Smooth muscle cell of the brain vasculature (primary cell): ENCODE data around the gene BPIFB2.
"Not testable (repeated sequence)": the region's sequence is repeated elsewhere in the genome, so short reads cannot be mapped to it uniquely, and the experiment has no call there.

Experiments
- DNase-seq: peaks from one replicate; pipeline ENCODE4 v3.0.0-alpha.2; 2012; ENCODE audit warnings: low read depth, low spot score

BPIFB2 gene

GRCh38 chr20:33007376-33008335 is at the start of gene BPIFB2:
BPIFB2 (plus strand) TSS chr20:33007704; CDS start chr20:33008575, 871 bp downstream.
- DNase-seq, result no peak

- no peak for DNase-seq
Observed at GRCh38 chr20:32958574-32958973, 48.9 kb upstream of the BPIFB2 start.

- DNase-seq, result no peak
Observed at GRCh38 chr20:32959351-32960221, 47.9 kb upstream of the BPIFB2 start.

- DNase-seq, result no peak
Observed at GRCh38 chr20:32960222-32960518, 47.3 kb upstream of the BPIFB2 start.

GRCh38 chr20:32960849-32961731 is 46.4 kb upstream of the BPIFB2 start:
- no peak for DNase-seq

DNA sequence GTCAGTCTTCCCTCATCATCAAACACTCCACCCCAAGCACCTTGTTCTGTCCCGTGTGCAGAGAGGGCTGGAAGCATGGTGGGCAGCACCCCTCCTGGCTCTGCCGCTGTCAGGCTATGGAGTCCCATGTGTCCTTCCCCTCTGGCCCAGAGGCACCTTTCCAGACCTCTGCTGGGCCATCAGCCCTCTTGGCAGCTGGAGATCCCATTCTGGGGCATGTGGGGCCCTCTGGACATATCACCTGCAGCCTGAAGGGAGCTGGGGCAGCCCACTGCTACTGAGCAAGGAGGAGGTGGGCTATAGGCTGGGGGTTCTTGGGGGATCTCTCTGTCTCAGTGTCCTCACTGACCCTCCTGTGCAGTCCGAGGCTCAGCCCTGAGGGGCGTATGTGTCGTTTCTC is 45.5 kb upstream of the BPIFB2 start:
- no peak for DNase-seq

GRCh38 chr20:32962646-32963045 is 44.9 kb upstream of the BPIFB2 start:
- DNase-seq, result not testable (repeated sequence)

GRCh38 chr20:32963176-32963575 is 44.3 kb upstream of the BPIFB2 start:
- no peak for DNase-seq

DNA sequence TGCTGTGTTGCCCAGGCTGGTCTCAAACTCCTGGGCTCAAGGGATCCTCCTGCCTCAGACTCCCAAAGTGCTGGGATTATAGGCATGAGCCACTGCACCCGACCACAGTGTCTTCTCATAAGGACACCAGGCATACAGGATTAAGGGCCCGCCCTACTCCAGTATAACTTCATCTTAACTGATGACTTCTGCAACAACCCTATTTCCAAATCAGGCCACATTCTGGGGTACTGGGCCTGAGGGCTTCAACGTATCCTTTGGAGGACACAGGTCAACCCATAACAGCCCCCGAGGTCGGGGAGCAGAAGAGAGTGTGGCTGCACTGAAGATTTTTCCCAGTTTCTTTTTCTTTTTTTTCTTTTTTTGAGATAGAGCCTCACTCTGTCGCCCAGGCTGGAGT is 42.9 kb upstream of the BPIFB2 start:
- DNase-seq, result no peak

DNA sequence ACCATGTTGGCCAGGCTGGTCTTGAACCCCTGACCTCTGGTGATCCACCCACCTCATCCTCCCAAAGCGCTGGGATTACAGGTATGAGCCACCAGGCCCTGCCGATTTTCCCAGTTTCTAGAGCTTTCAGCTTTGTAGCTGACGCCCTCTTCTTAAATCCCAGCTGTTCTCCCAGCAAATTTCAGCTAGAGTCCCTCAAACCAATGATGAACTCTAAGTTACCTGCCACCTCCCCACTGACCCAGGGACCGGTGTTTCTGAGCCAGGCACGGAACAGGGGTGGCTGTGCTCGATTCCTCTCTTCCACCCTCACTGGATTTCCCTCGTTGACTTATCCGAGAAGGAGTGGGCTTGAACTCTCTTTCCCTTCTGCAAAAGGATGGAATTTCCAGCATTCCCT is 42.4 kb upstream of the BPIFB2 start:
- no peak for DNase-seq

DNA sequence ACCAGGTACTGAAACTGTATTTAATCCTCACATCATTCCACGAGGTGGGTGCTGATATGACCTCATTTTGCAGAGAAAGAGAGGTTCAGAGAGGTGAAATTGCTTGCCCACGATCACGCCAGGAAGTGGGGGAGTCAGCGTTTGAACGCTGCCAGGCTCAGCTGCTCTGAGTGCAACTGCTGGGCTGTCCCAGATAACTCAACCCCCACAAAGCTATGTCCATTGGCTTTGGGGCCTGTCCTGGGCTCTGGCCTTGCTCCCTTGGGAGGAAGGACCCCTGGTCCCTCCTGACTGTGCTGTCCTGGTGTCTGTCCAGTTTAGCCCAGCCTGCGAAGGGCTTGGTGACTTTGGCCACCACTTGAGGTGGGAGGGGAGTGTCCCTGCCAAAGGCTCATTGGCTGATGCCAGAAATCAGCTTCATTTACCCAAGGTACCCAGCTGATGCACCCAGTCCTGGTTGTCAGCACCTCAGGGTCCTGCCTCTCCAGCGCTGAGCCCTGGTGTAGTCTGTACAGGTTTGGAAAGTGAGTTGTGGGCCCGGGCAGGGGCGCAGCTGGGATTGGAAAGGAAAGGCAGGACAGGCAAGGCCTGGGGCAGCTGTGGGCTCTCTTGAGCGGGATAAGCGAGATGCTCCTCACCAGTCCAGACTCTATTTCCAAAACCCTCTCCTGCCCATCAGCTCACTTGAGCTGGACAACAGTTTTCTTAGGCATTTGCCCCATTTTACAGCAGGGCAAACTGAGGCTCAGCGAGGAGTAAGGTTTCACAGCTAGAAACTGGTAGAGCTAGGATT is 41.7 kb upstream of the BPIFB2 start:
- DNase-seq, result no peak

GRCh38 chr20:32966382-32966781 is 41.1 kb upstream of the BPIFB2 start:
- no peak for DNase-seq

DNA sequence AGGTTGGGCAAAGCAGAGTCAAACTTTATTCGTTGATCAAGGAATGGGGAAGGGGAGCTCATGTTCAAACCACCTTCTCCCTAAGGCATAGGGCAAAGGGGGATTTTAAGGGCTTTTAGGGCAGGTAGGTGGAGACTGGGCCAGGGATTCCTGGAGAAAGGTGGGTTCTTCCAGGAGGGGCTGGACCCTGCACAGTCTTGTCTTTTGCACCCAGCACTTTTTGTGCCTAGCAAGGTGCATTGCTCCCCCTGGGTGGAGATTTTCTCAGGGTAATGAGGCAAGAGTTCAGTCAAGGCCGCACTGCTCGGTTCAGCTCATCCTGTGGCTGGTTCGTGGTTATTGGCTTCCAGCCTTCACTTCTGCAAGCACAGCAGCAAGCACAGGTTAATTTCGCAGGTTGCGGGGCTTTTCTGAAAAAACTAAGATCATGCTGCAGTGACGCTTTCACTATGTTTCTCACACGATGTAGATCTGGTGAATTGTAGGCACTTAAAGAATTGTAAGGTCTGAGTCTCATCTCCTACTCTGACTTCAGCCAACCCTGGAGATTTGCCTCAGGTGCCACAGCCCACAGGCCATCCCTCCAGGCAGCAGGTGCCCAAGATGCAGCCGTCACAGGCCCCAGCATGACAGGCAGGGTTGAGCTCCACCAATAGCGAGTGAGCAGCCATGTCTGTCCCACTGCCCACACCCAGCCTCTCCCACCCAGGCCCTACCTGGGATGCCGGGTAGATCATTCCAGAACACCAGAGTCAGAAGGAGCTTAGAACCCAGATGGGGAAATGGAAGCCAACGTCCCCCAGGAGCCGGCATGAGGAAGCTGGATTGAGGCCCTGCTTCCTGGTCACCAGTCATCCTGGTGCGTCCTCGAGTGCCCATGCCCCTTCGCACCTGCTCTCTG is 40.4 kb upstream of the BPIFB2 start:
- no peak for DNase-seq

DNA sequence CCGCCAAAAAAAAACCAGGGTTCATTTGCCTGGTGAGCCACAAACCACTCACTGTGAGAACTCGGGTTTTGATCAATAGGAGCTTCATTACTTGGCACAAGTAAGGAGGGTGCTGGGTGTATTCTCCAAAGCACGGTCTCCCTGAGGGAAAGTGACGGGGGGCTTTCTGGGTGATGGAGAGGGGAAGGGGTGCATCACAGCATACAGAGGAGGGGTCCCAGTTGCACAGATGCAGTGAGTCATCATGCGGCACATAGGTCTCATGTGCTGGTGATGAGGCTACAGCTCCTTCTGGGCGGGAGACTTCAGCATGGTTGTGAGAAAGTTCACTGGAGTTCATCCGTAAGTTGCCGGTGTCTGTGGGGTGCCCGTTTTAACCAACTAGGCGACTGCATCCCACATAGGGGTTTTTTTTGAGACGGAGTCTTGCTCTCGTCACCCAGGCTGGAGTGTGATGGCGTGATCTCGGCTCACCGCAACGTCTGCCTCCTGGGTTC is 39.5 kb upstream of the BPIFB2 start:
- DNase-seq, result no peak

DNA sequence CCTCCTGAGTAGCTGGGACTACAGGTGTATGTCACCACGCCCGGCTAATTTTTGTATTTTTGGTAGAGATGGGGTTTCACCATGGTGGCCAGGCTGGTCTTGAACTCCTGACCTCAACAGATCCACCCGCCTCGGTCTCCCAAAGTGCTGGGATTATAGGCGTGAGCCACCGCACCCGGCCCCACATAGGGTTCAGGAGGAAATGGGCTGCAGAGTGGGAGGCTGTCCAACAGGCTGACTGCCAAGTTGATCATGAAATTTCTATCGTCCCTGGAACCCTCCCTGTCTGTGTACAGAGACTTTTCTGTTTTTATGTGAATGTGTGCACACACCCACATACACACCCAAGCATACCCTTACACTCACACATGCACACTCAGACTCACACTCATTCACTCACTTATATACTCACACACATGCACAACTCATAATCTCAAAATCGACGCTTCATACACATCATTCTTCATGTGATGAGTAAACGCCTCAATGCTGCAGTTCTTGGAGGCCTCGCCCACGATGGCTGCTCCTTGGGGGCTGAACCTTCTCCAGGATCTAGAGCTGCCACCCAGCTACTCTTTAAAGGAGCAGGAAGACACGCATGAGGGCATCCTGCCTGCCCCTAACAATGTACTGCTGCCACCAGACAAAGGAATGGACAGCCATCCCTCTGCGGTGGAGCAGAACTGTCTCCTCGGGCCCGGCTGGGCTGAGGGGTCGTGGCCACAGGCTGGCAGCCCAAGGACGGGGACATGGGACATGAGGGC is 38.8 kb upstream of the BPIFB2 start:
- DNase-seq, result no peak

DNA sequence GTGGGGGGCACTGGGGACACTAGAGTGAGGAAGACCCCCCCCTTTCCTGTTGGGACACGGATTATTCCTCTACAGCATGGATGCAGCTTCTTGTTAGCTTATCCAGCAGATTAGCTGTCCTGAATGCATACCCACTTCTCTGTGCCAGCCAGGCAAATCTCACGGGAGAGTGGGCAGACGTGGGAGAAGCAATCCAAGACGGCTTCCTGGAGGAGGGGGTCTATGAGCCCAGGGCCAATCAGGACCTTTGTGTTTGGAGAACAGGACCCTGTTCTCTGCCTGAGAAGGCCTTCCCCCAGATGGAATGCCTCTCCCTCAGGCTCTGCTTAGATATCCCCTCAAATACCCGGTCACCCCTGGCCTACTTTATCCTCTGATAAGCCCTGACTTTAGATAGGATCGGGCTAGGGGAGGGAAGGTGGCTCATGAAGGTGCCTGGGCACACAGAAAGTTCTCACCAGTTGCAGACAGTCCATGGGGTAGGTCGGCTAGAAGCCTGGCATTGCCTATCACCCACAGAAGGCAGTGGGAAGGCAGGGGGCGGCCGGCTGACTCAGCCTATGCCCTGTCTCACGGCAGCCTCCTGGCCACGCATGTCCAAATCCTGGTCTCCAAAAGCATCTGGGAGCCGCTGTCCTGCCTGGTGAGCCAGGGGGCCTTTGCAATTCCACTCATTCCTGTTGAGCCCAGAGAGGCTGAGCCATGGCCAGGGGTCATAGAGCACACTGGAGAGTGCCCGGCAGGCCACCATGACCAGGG is 38.0 kb upstream of the BPIFB2 start:
- DNase-seq, result no peak

GRCh38 chr20:32970115-32970972 is 37.2 kb upstream of the BPIFB2 start:
- DNase-seq, result no peak
